SU-DHL-6 (cell line): ENCODE data around the gene PLCB1.

ENCODE experiments used
- CTCF ChIP-seq: fragments of 200-600 bp; sonication (generic); IDR thresholded peaks from one replicate; pipeline ENCODE4 v1.5.1; 2017; ENCODE audit warnings: antibody characterized with exemption, mild to moderate bottlenecking, low read length, moderate library complexity; ENCODE audit not compliant: insufficient read depth, poor library complexity, severe bottlenecking
- EZH2phosphoT487 ChIP-seq: fragments of 200-600 bp; sonication (generic), shearing (Covaris generic); conservative IDR thresholded peaks from 2 replicates; pipeline ENCODE4 v1.6.1; 2018; ENCODE audit warnings: mild to moderate bottlenecking, antibody characterized with exemption, low read length, moderate library complexity, mixed read lengths

GRCh38 chr20:8372824-8373380, 240.8 kb downstream of the PLCB1 start:
- TF ChIP-seq EZH2phosphoT487, result no peak
- TF ChIP-seq CTCF, result no peak
